HepG2 (cell line): ENCODE data around the gene SCML1.

Source experiments
- ZKSCAN1 ChIP-seq: fragments of 150-350 bp; IDR thresholded peaks from 2 replicates; pipeline ENCODE4 v1.6.1; 2014; ENCODE audit warnings: low read length
- ZKSCAN8 ChIP-seq: IDR thresholded peaks from 2 replicates; pipeline ENCODE4 v1.6.1; 2016; ENCODE audit warnings: borderline replicate concordance, missing genetic modification reagents, missing compliant biosample characterization
- ZNF343 ChIP-seq: sonication (generic); formaldehyde crosslinking; IDR thresholded peaks from 2 replicates; pipeline ENCODE4 v1.4.0; 2020; ENCODE audit warnings: mild to moderate bottlenecking, missing genetic modification reagents
- ZNF75D ChIP-seq: sonication (generic); formaldehyde crosslinking; IDR thresholded peaks from 2 replicates; pipeline ENCODE4 v1.8.1; 2023; ENCODE audit warnings: missing genetic modification reagents, mild to moderate bottlenecking, borderline replicate concordance
- TF ChIP-seq, protein P1 (sequence below): sonication (generic); formaldehyde crosslinking; IDR thresholded peaks from 2 replicates; pipeline ENCODE4 v1.5.0; 2020; ENCODE audit warnings: mild to moderate bottlenecking, missing genetic modification reagents, moderate library complexity
- TF ChIP-seq, protein P2 (sequence below): sonication (generic); formaldehyde crosslinking; IDR thresholded peaks from 2 replicates; pipeline ENCODE4 v1.4.0; 2020; ENCODE audit warnings: missing genetic modification reagents

GRCh38 chrX:17748684-17749083 lies 11.4 kb downstream of the SCML1 start:
- no peak for TF ChIP-seq ZNF343 (CRISPR knock-in tag)
- TF ChIP-seq, protein P1, sequence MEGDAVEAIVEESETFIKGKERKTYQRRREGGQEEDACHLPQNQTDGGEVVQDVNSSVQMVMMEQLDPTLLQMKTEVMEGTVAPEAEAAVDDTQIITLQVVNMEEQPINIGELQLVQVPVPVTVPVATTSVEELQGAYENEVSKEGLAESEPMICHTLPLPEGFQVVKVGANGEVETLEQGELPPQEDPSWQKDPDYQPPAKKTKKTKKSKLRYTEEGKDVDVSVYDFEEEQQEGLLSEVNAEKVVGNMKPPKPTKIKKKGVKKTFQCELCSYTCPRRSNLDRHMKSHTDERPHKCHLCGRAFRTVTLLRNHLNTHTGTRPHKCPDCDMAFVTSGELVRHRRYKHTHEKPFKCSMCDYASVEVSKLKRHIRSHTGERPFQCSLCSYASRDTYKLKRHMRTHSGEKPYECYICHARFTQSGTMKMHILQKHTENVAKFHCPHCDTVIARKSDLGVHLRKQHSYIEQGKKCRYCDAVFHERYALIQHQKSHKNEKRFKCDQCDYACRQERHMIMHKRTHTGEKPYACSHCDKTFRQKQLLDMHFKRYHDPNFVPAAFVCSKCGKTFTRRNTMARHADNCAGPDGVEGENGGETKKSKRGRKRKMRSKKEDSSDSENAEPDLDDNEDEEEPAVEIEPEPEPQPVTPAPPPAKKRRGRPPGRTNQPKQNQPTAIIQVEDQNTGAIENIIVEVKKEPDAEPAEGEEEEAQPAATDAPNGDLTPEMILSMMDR (CRISPR knock-in tag): no peak
- TF ChIP-seq, protein P2, sequence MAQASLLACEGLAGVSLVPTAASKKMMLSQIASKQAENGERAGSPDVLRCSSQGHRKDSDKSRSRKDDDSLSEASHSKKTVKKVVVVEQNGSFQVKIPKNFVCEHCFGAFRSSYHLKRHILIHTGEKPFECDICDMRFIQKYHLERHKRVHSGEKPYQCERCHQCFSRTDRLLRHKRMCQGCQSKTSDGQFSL (CRISPR knock-in tag): no peak
- TF ChIP-seq ZKSCAN8 (CRISPR knock-in tag): no peak
- TF ChIP-seq ZKSCAN1: no peak
- no peak for TF ChIP-seq ZNF75D
